Stimulated activated CD4-positive, alpha-beta T cell treated with anti-CD3 and anti-CD28 coated beads, Interleukin-4, amount 100 ng/mL, for 24 hours (primary cell): Measurements from ENCODE around the gene CABP4.

Experiments
- DNase-seq: peaks from one replicate; pipeline ENCODE4 v3.0.0-alpha.2; 2020

Gene CABP4

GRCh38 chr11:67499808-67500483 is 44.8 kb downstream of the CABP4 start:
- DNase-seq, result no peak

- DNase-seq, result no peak
Measured at GRCh38 chr11:67500484-67500821, 45.3 kb downstream of the CABP4 start.

- DNase-seq, result no peak
Measured at GRCh38 chr11:67500831-67501715, 45.9 kb downstream of the CABP4 start.

GRCh38 chr11:67501854-67502253 is 46.7 kb downstream of the CABP4 start:
- no peak for DNase-seq

GRCh38 chr11:67502328-67502979 is 47.3 kb downstream of the CABP4 start:
- DNase-seq, result no peak

- DNase-seq, result no peak
Measured at GRCh38 chr11:67503119-67504004, 48.2 kb downstream of the CABP4 start.

GRCh38 chr11:67504005-67504949 is 49.1 kb downstream of the CABP4 start:
- peak; percentile 31 for DNase-seq

GRCh38 chr11:67504950-67505581 is 49.9 kb downstream of the CABP4 start, which contains the start of gene PITPNM1:
Gene PITPNM1 (minus strand): TSS chr11:67505363. CDS start chr11:67504180, 1,183 bp downstream.
- DNase-seq, result peak; percentile 71

- peak; percentile 93 for DNase-seq
Measured at GRCh38 chr11:67505605-67506396, 50.6 kb downstream of the CABP4 start.

GRCh38 chr11:67506426-67507051 is 51.4 kb downstream of the CABP4 start:
- no peak for DNase-seq

GRCh38 chr11:67507242-67507863 is 52.2 kb downstream of the CABP4 start:
- no peak for DNase-seq

GRCh38 chr11:67507864-67508485 is 52.8 kb downstream of the CABP4 start, which contains the start of gene CDK2AP2:
Gene CDK2AP2 (minus strand): TSS chr11:67508162. CDS start chr11:67508082, 80 bp downstream.
- DNase-seq, result peak; percentile 99

- peak; percentile 99 for DNase-seq
Measured at GRCh38 chr11:67508486-67509121, 53.5 kb downstream of the CABP4 start.

GRCh38 chr11:67510023-67510345 is 54.8 kb downstream of the CABP4 start:
- no peak for DNase-seq
